ENCODE data around the gene AHSG. TPM values are rescaled to one million over a fixed set of nuclear protein-coding genes. Genes with fewer than 3 reads are reported as not detected.

The AHSG gene
- polyA plus RNA-seq, 1 experiment: not detected

DNA sequence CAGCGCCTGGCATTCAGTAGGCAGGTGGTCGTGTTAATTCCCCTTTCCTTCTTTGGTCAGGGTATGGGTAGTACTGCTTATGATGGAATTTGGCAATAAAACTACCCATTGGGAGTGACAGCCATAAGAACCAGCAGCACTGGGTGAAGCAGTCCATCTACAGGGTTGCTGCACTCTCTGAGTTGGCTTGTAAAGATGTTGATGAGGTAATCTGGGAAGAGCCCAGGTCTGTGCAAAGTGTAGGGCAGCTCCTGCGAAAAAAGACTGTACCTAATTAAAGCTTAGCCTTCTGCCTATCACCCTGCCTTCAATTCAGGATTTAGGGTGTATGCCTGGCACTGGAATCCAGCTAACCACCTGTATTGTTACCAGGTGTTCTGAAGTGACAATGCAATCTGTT lies 22.7 kb downstream of the AHSG start:
- CTCF ChIA-PET: interaction anchor here (2.4 kb wide), 1 partner anchor 19 kb away, joined by 9 read pairs; no protein-coding TSS in a partner anchor
- POLR2A ChIA-PET: no interaction called here
- TF ChIP-seq, protein P1, sequence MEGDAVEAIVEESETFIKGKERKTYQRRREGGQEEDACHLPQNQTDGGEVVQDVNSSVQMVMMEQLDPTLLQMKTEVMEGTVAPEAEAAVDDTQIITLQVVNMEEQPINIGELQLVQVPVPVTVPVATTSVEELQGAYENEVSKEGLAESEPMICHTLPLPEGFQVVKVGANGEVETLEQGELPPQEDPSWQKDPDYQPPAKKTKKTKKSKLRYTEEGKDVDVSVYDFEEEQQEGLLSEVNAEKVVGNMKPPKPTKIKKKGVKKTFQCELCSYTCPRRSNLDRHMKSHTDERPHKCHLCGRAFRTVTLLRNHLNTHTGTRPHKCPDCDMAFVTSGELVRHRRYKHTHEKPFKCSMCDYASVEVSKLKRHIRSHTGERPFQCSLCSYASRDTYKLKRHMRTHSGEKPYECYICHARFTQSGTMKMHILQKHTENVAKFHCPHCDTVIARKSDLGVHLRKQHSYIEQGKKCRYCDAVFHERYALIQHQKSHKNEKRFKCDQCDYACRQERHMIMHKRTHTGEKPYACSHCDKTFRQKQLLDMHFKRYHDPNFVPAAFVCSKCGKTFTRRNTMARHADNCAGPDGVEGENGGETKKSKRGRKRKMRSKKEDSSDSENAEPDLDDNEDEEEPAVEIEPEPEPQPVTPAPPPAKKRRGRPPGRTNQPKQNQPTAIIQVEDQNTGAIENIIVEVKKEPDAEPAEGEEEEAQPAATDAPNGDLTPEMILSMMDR (IDR thresholded peaks at IDR 0.05; ENCODE audit: insufficient read depth, low read depth, low read length): no peak
- Histone ChIP-seq H3K27me3 (ENCODE audit: control insufficient read depth, insufficient read depth, low read length) (peaks cover 5% of the 10 kb centered on the region), H3K4me3 (ENCODE audit: low read depth, low read length) (no peak overlapping the region), H3K36me3 (ENCODE audit: control insufficient read depth, insufficient read depth, low read length) (no peaks in the 10 kb centered on the region)
- no peak for DNase-seq (ENCODE audit: low read depth)

DNA sequence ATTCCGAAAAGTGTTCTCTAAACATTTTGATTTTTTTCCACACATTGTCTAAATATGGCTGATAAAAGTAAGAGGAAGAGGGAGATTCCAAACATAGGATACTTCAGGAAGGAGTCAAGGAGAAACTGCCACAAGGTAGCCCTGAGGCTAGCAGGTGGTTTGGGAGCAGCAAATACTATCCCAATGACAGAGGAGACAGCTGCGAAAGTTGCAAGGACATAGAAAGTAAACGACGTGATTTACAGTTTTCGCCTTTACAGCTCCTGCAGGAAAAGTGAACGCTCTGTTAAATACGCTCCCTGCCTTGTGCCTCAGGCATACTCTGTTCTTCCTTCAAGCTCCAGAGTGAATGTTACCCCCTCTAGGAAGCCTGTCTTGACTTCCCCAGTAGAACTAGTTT lies 23.7 kb downstream of the AHSG start:
- CTCF ChIA-PET: interaction anchor here (0.7 to 1.3 kb wide), 2 partner anchors 12 to 353 kb away, joined by 3 read pairs; no protein-coding TSS in a partner anchor
- TF ChIP-seq, protein P1 (IDR thresholded peaks at IDR 0.05; ENCODE audit: insufficient read depth, low read depth, low read length): no peak

DNA sequence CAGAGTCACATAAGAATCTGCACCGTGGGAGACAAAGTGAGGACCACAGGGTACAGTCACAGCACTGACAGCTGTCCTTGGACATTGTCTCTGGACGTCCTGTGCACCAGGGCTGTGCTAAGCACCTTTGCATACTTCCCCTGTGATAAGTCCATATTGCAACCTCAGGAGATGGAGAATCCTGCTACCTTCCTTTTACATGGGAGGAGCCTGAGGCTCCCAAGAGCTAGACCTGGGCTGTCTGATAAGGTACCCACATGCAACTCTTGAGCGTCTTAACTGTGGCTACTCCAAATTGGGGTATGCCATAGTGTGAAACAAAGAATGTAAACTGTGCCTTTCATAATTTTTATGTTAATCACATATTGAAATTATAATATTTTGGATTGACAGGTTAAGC lies 24.8 kb downstream of the AHSG start:
- H3K4me3 ChIP-seq (ENCODE audit: low read depth, low read length): no peak overlapping the region
- no peak for DNase-seq (ENCODE audit: low read depth)
- TF ChIP-seq, protein P1 (IDR thresholded peaks at IDR 0.05; ENCODE audit: insufficient read depth, low read depth, low read length): no peak
- ChIA-PET POLR2A (no interaction called here), CTCF (no interaction called here)
- no peaks in the 10 kb centered on the region for H3K36me3 ChIP-seq (ENCODE audit: control insufficient read depth, insufficient read depth, low read length)
- H3K27me3 ChIP-seq (ENCODE audit: control insufficient read depth, insufficient read depth, low read length): peaks cover 8% of the 10 kb centered on the region

More for the DNA sequence above, 23.7 kb downstream of the AHSG start:
- POLR2A ChIA-PET: no interaction called here
- Histone ChIP-seq H3K4me3 (ENCODE audit: low read depth, low read length) (no peak overlapping the region), H3K27me3 (ENCODE audit: control insufficient read depth, insufficient read depth, low read length) (peaks cover 5% of the 10 kb centered on the region), H3K36me3 (ENCODE audit: control insufficient read depth, insufficient read depth, low read length) (no peaks in the 10 kb centered on the region)
- no peak for DNase-seq (ENCODE audit: low read depth)

DNA sequence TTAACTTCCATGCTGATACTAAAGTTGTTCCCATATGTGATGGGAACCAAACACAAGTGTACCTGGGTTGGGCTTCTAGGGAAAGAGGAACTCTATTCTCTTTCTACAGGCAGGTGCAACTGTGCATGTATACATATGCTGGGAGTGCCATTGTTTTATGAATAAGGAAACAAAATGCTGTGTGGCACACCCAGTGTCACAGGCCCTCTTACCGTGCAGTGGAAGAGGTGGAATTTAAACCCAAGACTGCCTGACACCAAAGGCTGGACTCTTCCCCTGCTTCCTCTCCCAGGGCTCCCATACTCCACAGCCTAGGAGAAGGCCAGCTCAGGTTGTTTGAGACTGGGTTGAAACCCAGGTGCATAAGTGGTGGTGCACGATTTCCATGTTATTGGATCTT lies 25.4 kb downstream of the AHSG start:
- H3K4me3 ChIP-seq (ENCODE audit: low read depth, low read length): no peak overlapping the region
- TF ChIP-seq, protein P1 (IDR thresholded peaks at IDR 0.05; ENCODE audit: insufficient read depth, low read depth, low read length): no peak
- peaks cover 8% of the 10 kb centered on the region for H3K27me3 ChIP-seq (ENCODE audit: control insufficient read depth, insufficient read depth, low read length)
- DNase-seq (ENCODE audit: low read depth): no peak
- ChIA-PET CTCF (no interaction called here), POLR2A (no interaction called here)
- no peaks in the 10 kb centered on the region for H3K36me3 ChIP-seq (ENCODE audit: control insufficient read depth, insufficient read depth, low read length)

DNA sequence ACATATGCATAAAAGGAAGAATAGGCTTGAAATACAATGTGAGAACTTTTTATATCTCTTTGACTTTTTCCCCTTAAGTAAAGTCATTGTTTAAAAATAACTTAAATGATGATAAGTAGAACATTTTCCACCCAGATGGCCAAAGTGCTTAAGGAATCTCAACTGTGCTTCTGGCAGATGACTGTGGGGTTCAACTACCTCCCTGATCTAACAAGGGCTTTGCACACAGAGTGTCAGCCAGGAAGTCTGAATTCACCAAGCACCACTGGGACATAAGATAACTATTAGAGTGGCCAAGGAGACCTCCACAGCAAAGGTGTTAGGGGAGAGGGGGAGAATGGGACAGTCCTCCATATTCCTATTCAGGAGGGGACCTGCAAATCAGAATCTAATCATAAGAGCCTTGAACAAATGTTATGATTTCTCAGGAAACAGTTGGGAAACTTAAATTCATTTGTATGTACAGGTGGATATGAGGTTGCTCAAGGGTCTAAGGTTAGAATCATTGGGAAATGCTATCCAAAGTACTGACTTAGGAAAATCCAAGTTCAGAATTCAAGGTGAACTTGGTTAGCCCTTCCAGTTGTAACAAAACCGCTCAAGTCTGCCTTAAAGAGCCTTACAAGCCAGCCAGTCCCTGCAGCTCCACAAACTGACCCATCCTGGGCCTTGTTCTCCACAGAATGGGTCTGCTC lies 27.1 kb downstream of the AHSG start, which contains the start of gene FETUB:
FETUB (plus strand) TSS at position 622 of the 695 bp plus-strand sequence; CDS start at position 684, 62 bp downstream.
- no peak for DNase-seq (ENCODE audit: low read depth)
- CTCF ChIA-PET: no interaction called here
- POLR2A ChIA-PET: no interaction called here

More for the DNA sequence above, 27.1 kb downstream of the AHSG start, which contains the start of gene FETUB:
- Histone ChIP-seq H3K36me3 (ENCODE audit: control insufficient read depth, insufficient read depth, low read length) (no peaks in the 10 kb centered on the region), H3K27me3 (ENCODE audit: control insufficient read depth, insufficient read depth, low read length) (peaks cover 9% of the 10 kb centered on the region), H3K4me3 (ENCODE audit: low read depth, low read length) (no peak within 1 kb of the TSS)
- TF ChIP-seq, protein P1 (IDR thresholded peaks at IDR 0.05; ENCODE audit: insufficient read depth, low read depth, low read length): no peak
